Measurements from ENCODE around the gene TMEM106B. TPM values are rescaled to one million over a fixed set of nuclear protein-coding genes. Genes with fewer than 3 reads are reported as not detected.

TMEM106B gene
- total RNA-seq, 2 donors from 2014 or later: 42.8 to 46.5 TPM

DNA sequence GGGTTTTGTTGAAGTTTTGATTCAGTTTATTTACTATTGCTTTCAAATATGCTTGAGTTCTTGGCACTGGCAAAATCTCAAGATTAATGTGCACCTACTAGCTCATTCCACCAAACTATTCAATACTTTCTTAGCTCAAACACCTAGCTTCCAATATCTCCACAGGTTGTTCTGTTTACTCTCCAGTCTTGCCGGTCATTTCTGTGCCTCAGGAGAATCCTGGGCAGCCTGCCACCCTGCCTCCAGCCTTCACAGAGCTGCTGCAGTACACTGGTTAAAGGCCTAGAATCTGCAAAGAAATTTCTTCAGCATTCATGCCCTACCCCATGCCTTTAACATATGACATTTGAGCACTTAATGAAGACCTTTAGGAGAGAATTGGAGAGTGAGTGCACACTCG, 4.0 kb upstream of the TMEM106B start:
- ATAC-seq (no peak), DNase-seq (peak in 3 of 4 donors; percentile 16 to 44 (median 33))
- no peak overlapping the region for H3K27ac ChIP-seq
- intact Hi-C loops (cut with DNase I): no loop called here
- no peak overlapping the region for H3K4me3 ChIP-seq
- TF ChIP-seq, protein P1, sequence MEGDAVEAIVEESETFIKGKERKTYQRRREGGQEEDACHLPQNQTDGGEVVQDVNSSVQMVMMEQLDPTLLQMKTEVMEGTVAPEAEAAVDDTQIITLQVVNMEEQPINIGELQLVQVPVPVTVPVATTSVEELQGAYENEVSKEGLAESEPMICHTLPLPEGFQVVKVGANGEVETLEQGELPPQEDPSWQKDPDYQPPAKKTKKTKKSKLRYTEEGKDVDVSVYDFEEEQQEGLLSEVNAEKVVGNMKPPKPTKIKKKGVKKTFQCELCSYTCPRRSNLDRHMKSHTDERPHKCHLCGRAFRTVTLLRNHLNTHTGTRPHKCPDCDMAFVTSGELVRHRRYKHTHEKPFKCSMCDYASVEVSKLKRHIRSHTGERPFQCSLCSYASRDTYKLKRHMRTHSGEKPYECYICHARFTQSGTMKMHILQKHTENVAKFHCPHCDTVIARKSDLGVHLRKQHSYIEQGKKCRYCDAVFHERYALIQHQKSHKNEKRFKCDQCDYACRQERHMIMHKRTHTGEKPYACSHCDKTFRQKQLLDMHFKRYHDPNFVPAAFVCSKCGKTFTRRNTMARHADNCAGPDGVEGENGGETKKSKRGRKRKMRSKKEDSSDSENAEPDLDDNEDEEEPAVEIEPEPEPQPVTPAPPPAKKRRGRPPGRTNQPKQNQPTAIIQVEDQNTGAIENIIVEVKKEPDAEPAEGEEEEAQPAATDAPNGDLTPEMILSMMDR (IDR thresholded peaks at IDR 0.05): no peak
- TF ChIP-seq POLR2A (IDR thresholded peaks at IDR 0.05): no peak
- 17 to 36% methylated on average over 2 of the region's 2 CpGs for WGBS, 2 donors
- no peaks in the 10 kb centered on the region for H3K36me3 ChIP-seq (replicated peaks in 1 of 2; ENCODE audit: insufficient read depth in 1 of 2, low read depth in 2 of 2)
- no peaks in the 10 kb centered on the region for H3K9me3 ChIP-seq
- peaks cover 3% of the 10 kb centered on the region for H3K4me1 ChIP-seq
- no peaks in the 10 kb centered on the region for H3K27me3 ChIP-seq

DNA sequence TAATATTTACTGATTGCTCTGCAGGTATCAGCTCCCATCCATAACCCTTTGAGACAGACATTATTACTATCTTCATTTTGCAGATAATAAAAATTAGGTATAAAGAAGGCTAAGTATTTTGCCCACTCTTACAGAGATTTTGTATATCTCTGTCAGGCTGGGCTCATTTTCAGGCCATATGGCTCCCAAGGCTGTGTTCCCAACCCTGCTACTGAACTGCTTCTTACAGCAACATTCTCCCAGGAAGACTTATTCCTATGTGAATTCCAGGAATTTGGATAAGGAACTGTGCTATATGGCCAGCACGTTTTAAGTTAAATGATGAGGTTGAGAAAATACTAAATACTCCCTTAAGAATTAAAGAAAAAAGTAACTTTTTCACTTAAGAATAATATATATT, 1.9 kb upstream of the TMEM106B start:
- no peak for ATAC-seq
- Histone ChIP-seq H3K4me1 (peaks cover 19% of the 10 kb centered on the region), H3K27ac (no peak overlapping the region), H3K36me3 (replicated peaks in 1 of 2; ENCODE audit: insufficient read depth in 1 of 2, low read depth in 2 of 2) (no peaks in the 10 kb centered on the region), H3K27me3 (no peaks in the 10 kb centered on the region), H3K4me3 (no peak overlapping the region), H3K9me3 (no peaks in the 10 kb centered on the region)
- DNase-seq: no peak
- no peak for TF ChIP-seq POLR2A (IDR thresholded peaks at IDR 0.05)
- TF ChIP-seq, protein P1 (IDR thresholded peaks at IDR 0.05): no peak
- intact Hi-C loops (cut with DNase I): no loop called here
- WGBS, 2 donors: 16 to 38% methylated on average over 1 of the region's 1 CpG

DNA sequence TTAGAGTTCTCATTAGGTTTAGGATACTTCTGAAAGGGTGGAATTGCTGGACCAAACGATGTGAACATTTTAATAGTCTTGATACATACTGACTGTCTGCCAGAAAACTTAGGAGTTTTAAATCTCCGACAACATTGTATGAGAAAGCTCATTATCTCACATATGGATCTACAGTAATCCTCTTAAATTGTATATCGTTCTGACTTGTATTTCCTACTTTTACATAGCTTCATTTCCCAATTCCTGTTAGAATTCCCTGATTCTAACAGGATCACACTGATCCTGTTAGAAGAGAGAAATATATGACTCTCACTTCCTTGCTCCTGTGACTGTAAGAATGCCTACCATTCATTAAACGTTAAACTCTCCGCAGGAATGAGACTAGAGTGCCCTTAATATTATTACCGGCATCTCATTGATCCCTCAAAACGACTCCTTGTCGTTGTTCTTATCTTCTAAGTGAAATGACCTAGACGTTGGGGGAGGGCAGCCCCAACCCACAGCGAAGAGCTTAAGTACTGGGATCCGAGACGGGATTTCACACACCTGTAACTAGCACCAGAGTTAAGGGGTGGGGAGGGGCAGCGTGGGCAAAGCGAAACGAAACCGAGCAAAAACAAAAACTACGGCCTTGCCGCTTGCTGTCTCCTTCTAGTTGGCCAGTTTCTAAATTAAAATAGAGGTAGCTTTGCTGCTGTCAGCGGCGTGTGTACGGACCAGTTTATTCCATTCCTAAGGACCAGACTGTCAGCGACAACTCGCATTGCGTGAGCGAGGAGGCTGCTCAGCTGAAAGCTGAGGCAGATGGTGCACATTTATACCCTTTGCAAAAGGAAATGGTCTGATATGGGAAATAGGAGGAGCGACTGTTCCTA, 678 bp upstream of the TMEM106B start:
- 0% methylated on average over 26 of the region's 26 CpGs for WGBS, 2 donors
- H3K36me3 ChIP-seq (replicated peaks in 1 of 2; ENCODE audit: insufficient read depth in 1 of 2, low read depth in 2 of 2): no peaks in the 10 kb centered on the region
- no peak for TF ChIP-seq POLR2A (IDR thresholded peaks at IDR 0.05)
- TF ChIP-seq, protein P1 (IDR thresholded peaks at IDR 0.05): no peak
- peaks cover 19% of the 10 kb centered on the region for H3K4me1 ChIP-seq
- peak; percentile 65 to 76 (median 70) for DNase-seq
- H3K27ac ChIP-seq: peak overlapping the region; percentile 95 to 99 (median 97)
- H3K9me3 ChIP-seq: no peaks in the 10 kb centered on the region
- peak overlapping the region; percentile 27 to 44 for H3K4me3 ChIP-seq
- H3K27me3 ChIP-seq: no peaks in the 10 kb centered on the region
- intact Hi-C loops (cut with DNase I): no loop called here
- peak; percentile 62 for ATAC-seq

DNA sequence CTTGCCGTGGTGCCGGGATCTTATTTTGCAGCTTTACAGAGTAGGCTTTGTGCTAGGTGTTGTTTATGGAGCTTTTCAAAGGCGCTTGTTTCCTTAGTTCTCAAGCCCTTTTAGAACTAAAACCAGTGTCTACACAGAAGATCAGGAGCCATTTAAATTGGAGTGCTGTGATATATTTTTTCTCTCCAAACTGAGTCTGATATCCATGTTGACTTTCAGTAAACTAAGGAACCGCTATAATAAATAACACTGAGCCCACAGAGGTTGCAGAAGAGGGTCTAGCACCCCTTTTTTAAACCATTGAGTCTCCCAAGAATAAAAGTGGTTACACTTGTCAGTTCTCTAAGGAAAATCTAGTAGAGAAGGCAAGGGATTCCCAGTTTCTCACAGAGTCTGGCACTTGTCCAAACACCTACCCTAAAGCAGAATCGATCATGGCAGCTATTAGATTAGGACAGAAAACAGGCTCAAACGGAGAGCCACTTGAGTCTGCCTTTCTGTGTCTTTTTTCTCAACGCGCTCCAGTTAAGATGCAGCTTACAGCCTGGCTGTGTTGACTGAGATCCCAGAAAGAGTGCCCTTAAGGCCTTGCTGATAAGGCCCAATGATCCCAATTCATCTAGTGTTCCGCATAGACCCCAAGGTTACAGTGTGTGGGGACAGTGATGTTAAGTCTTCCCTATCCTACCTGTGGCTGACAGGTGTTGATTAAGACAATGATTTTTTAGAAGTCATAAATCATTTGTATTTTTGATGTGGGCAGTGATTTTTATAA, 804 bp downstream of the TMEM106B start:
- H3K4me1 ChIP-seq: peaks cover 19% of the 10 kb centered on the region
- no peak for ATAC-seq
- peak in 1 of 4 donors; percentile 20 for DNase-seq
- H3K9me3 ChIP-seq: no peaks in the 10 kb centered on the region
- no peaks in the 10 kb centered on the region for H3K36me3 ChIP-seq (replicated peaks in 1 of 2; ENCODE audit: insufficient read depth in 1 of 2, low read depth in 2 of 2)
- TF ChIP-seq, protein P1 (IDR thresholded peaks at IDR 0.05): no peak
- no peak for TF ChIP-seq POLR2A (IDR thresholded peaks at IDR 0.05)
- no peaks in the 10 kb centered on the region for H3K27me3 ChIP-seq
- H3K4me3 ChIP-seq: peak overlapping the region; percentile 23 to 71
- WGBS, 2 donors: 5 to 10% methylated on average over 9 of the region's 9 CpGs
- intact Hi-C loops (cut with DNase I): no loop called here
- H3K27ac ChIP-seq: peak overlapping the region; percentile 95 to 99 (median 97)

All from body of pancreas (tissue), 4 donors.